ENCODE measurements around the gene PCAT6.

DNA sequence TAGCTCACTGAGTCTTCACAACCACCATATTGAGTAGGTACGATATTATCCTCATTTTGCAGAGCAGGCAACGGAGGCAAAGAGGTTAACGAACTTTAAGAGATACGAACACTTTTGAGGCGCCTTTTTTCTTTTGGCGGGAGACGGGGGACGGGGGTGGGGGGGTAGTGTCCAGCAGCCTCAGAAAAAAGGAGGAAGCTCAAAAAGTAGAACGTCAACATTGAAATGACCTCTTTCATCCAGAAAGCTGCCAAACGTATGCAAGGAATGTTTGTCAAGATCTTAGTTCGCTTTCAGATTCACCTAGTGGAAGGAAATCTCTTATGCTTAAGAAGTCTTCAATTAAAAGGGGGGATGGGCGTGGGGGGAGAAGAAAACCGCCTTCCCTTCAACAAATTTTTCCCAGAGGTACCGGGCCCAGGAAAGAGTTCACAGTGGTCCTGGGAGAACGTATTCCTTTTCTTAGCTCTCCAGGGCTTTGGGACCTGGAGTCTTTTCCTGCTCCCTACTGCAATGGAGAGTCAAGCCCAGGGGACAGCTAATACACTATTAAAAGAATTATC lies 1.1 kb upstream of the PCAT6 start:
- TF ChIP-seq CTCF (IDR thresholded peaks at IDR 0.05) (no peak), POLR2A (IDR thresholded peaks at IDR 0.05) (no peak), EP300 (IDR thresholded peaks at IDR 0.05) (no peak)
